Adipocyte (in vitro differentiated cells): ENCODE measurements around the gene SF3B3.
"Not testable (repeated sequence)": the region's sequence is repeated elsewhere in the genome, so short reads cannot be mapped to it uniquely, and the experiment has no call there.

Experiments
- DNase-seq: peaks from one replicate; pipeline ENCODE4 v3.0.0-alpha.2; 2015; ENCODE audit warnings: low read depth
- H3K27me3 ChIP-seq: replicated peaks from 2 replicates; pipeline ENCODE4 v1.7.0; 2013; ENCODE audit warnings: mild to moderate bottlenecking, low read length, moderate library complexity; ENCODE audit not compliant: control insufficient read depth, insufficient read depth
- H3K36me3 ChIP-seq: 2 replicates; pipeline ENCODE4 v1.7.0; 2013; ENCODE audit warnings: low read length, mild to moderate bottlenecking, moderate library complexity; ENCODE audit not compliant: control insufficient read depth, insufficient read depth, severe bottlenecking
- H3K4me1 ChIP-seq: 2 replicates; pipeline ENCODE4 v1.7.0; 2013; ENCODE audit warnings: mild to moderate bottlenecking, low read length, moderate library complexity; ENCODE audit not compliant: control insufficient read depth, insufficient read depth
- H3K4me3 ChIP-seq: 2 replicates; pipeline ENCODE4 v1.7.0; 2013; ENCODE audit warnings: mild to moderate bottlenecking, low read length, moderate library complexity
- H3K9ac ChIP-seq: 2 replicates; pipeline ENCODE4 v1.7.0; 2013; ENCODE audit warnings: mild to moderate bottlenecking, low read length, moderate library complexity
- H3K9me3 ChIP-seq: 2 replicates; pipeline ENCODE4 v1.7.0; 2013; ENCODE audit warnings: mild to moderate bottlenecking, low read length, moderate library complexity; ENCODE audit not compliant: control insufficient read depth

Gene SF3B3

DNA sequence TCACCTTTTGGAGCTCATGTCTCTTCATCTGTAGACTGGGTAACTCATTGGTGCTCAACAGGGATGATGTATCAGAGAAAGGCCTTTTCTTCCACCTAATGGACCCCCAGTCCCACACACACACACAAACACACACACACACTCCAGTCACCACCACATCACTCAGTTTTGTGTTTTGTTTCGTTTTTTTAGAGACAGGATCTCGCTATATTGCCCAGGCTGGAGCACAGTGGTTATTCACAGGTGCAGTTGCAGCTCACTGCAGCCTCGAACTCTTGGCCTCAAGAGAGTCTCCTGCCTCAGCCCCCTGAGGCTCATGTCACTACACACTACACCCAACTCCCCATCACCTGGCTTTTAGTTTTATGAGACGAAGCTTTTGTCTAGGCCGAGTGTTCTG, 55.6 kb downstream of the SF3B3 start:
- H3K4me1 ChIP-seq: peaks cover 34% of the 10 kb centered on the region
- H3K9ac ChIP-seq: no peak overlapping the region
- peaks cover 13% of the 10 kb centered on the region for H3K36me3 ChIP-seq
- no peak for DNase-seq
- no peak overlapping the region for H3K4me3 ChIP-seq
- no peaks in the 10 kb centered on the region for H3K9me3 ChIP-seq
- no peaks in the 10 kb centered on the region for H3K27me3 ChIP-seq

DNA sequence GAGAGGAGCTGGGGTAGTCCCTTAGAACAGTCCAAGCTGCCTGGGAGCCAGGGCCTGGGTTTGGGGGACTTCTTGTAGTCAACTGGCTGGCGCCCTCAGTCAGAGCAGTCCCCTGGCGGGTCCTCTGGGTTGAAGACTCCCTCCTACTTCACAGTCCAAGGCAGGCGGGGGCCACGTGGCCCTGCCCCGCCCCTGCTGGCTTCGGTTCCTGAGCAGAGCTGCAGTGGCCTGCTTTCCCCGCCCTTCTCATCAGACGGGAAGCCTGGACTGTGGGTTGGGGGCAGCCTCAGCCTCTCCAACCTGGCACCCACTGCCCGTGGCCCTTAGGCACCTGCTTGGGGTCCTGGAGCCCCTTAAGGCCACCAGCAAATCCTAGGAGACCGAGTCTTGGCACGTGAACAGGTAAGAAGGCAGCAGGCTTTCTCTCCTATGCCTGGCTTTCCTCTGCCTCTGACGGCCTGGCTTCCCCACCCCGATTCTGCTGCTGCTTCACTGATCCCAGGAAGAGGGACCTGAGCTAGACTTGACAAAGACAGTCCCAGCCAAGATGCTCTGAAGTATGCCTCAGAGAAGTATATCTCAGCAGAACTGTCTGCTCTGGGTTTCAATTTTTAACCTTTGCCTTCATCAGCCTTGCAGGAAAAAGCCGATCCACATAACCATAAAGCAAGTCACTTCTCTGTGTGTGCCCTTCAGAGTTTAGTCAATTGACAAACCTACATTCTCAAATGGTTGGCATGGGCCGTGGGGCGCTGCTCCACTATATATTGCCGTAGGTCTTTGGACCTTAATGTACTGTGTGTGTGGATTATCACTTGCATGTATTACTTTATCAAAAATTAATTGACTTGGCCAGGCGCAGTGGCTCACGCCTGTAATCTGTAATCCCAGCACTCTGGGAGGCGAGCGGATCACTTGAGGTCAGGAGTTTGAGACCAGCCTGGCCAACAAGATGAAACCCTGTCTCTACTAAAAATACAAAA, 56.3 kb downstream of the SF3B3 start:
- Histone ChIP-seq H3K4me1 (peaks cover 27% of the 10 kb centered on the region), H3K9me3 (no peaks in the 10 kb centered on the region), H3K4me3 (no peak overlapping the region), H3K36me3 (peaks cover 6% of the 10 kb centered on the region), H3K27me3 (no peaks in the 10 kb centered on the region), H3K9ac (no peak overlapping the region)
- no peak for DNase-seq

DNA sequence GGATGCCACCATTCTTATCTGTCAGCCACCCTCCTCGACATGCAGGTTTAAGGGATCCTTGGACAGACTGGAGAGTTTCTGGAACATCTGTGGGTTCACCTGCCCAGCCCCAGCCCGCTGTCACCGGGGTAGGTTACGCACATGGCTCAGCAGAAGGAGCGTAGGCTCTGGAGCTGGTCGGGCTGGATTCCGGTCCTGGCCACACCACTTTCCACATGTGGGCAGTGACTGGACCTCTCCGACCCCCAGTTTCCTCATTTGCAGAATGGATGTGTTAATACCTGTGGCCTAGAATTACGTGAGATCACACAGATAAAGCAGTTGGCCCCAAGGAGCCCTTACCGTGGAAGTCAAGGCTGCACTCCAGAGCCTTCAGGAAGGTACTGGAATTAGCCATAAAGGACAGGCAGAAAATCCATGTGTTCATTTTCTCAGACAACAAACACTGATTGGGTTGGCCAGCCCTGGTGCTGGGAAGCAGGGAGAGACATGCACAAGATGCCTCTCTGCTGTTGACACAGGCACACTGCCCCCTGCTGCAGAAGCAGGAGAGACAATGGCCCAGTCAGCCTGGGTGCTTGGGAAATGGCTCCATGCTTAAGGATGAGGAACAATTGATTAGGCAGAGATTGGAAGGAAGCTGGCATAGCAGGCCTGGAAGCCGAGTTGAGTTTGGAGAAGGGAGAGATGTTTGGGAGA, 58.8 kb downstream of the SF3B3 start:
- H3K4me1 ChIP-seq: peaks cover 9% of the 10 kb centered on the region
- no peaks in the 10 kb centered on the region for H3K36me3 ChIP-seq
- no peak overlapping the region for H3K9ac ChIP-seq
- DNase-seq: no peak
- H3K27me3 ChIP-seq: no peaks in the 10 kb centered on the region
- no peaks in the 10 kb centered on the region for H3K9me3 ChIP-seq
- no peak overlapping the region for H3K4me3 ChIP-seq

DNA sequence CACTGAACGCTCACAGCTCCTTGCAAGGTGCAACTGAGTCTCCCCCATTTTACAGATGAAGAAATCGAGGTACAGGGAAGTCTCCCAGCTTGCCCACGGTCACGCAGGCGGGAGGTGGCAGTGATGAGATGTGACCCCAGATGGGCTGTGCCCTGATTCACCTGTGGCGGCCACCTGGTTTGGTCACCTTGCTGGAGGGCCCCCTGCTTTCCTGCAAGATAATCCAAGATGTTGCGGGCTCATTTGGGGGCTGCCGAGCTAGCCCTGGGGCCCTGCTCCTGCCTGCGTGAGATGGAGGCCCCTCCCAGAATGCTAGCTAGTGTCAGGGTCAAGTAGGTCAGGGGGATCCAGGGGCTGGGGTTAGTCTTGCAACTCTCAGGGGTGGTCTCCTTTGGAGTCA, 63.1 kb downstream of the SF3B3 start:
- Histone ChIP-seq H3K27me3 (no peaks in the 10 kb centered on the region), H3K36me3 (no peaks in the 10 kb centered on the region), H3K4me1 (peaks cover 21% of the 10 kb centered on the region), H3K9me3 (no peaks in the 10 kb centered on the region), H3K4me3 (no peak overlapping the region), H3K9ac (no peak overlapping the region)
- no peak for DNase-seq

DNA sequence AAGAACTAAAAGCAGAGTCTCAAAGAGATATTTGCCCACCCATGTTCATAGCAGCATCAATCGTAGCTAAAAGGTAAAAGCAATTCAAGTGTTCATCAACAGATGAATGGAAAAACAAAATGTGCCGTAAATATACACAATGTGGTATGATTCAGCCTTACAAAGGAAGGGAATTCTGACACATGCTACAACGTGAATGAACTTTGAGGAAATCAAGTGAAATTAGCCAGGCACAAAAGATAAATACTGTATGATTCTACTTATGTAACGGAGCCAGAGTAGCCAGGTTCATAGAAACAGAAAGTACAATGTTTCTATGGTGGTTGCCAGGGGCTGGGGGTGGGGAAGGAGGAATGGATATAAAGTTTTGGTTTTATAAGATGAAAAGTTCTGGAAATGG, 64.9 kb downstream of the SF3B3 start:
- Histone ChIP-seq H3K4me1 (peaks cover 26% of the 10 kb centered on the region), H3K36me3 (no peaks in the 10 kb centered on the region), H3K4me3 (no peak overlapping the region), H3K27me3 (no peaks in the 10 kb centered on the region), H3K9me3 (no peaks in the 10 kb centered on the region), H3K9ac (no peak overlapping the region)
- peak; percentile 55 for DNase-seq

DNA sequence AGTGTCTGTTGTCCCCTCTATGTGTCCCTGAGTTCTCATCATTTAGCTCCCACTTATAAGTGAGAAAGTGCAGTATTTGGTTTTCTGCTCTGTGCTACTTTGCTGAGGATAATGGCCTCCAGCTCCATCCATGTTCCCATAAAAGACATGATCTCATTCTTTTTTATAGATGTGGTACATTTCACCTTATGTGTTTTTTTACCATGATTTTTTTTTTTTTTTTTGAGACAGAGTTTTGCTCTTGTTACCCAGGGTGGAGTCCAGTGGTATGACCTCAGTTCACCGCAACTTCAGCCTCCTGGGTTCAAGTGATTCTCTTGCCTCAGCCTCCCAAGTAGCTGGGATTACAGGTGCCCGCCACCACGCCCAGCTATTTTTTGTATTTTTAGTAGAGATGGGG, 65.8 kb downstream of the SF3B3 start:
- H3K9me3 ChIP-seq, H3K36me3 ChIP-seq, DNase-seq, H3K9ac ChIP-seq, H3K4me3 ChIP-seq, H3K27me3 ChIP-seq: not testable (repeated sequence)
- H3K4me1 ChIP-seq: peaks cover 26% of the 10 kb centered on the region

DNA sequence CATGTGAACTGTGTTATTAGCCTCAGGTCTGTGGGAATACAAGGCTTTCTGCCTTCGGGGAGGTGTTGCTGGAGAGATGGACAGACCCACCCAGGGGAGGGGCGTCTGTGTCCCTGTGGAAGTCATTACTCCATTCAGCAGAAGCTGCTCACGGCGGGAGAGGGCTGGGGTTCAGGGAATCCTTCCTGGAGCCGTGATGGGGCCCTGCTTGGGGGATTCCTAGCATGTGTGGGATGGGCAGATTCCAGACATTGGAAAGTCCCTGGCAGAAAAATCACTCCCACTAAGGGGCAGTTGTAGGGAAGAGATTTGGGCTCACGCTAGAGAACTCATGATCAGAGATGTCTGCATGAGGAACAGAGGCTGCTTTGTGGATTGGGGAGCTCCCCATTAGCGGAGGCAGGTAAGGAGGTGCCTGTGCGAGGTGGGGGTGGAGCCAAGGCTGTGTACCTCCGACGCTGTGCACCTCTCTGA, 66.4 kb downstream of the SF3B3 start:
- H3K27me3 ChIP-seq: no peaks in the 10 kb centered on the region
- peak; percentile 82 for DNase-seq
- H3K4me1 ChIP-seq: peaks cover 26% of the 10 kb centered on the region
- H3K9me3 ChIP-seq: no peaks in the 10 kb centered on the region
- peak overlapping the region; percentile 68 for H3K9ac ChIP-seq
- peak overlapping the region; percentile 69 for H3K4me3 ChIP-seq
- H3K36me3 ChIP-seq: no peaks in the 10 kb centered on the region

DNA sequence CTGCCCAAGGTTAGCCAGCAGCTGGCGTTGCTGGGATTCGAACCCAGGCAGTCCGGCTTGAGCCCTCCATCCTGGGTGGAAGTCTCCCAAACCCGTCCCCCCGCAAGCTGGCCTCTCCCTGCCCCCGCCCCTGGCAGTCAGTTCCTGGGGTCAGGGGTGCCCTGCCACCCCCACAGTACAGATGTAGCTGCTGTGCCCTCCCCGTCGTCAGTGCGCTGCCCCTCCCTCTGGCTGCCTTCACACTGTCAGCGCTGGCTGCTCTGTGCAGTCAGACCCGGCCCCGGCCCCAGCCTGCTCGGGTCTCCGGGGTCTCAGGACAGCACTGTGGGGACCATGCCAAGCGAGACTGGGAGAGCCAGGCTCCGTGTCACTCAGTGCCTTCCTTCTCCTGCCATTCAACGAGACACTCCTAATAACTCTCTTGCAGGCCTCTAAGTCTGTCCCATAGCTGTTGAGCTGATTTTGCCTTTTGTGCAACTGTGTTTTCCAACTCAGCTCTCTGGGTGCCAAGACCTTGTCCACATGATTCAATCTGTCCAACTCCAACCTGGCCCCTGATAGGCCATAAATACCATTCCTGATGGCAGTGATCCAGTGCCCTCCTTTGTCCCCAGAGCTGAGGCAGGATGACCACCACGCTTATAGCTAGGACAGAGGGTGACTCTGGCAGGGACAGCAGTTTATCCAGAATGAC, 67.3 kb downstream of the SF3B3 start:
- H3K27me3 ChIP-seq: no peaks in the 10 kb centered on the region
- H3K9me3 ChIP-seq: no peaks in the 10 kb centered on the region
- peak overlapping the region; percentile 69 for H3K4me3 ChIP-seq

DNA sequence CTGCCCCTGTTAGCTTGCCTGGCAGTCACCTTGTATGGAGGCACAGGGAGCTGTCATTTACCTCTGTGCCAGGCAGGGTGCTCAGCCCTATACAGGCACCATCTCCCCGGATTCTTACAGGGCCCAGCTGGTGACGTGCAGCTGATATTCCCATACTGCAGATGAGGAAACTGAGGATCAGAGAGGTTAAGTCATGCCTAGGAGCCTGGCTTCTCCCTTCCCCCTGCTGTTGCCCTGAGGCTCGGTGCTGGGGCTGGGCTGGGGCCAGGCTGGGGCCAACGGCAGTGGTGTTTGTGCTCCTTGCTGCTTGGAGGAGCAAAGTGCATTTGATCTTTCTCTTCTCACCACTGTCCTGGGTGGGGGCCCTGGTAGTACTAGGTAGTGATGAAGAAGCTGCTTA, 68.0 kb downstream of the SF3B3 start:
- no peak for DNase-seq
- peak overlapping the region; percentile 14 for H3K9ac ChIP-seq
- H3K27me3 ChIP-seq: no peaks in the 10 kb centered on the region
- H3K4me1 ChIP-seq: peaks cover 26% of the 10 kb centered on the region
- H3K9me3 ChIP-seq: no peaks in the 10 kb centered on the region
- no peak overlapping the region for H3K4me3 ChIP-seq
- H3K36me3 ChIP-seq: no peaks in the 10 kb centered on the region

More for the DNA sequence above, 67.3 kb downstream of the SF3B3 start:
- Histone ChIP-seq H3K4me1 (peaks cover 26% of the 10 kb centered on the region), H3K36me3 (no peaks in the 10 kb centered on the region), H3K9ac (peak overlapping the region; percentile 68)
- no peak for DNase-seq

DNA sequence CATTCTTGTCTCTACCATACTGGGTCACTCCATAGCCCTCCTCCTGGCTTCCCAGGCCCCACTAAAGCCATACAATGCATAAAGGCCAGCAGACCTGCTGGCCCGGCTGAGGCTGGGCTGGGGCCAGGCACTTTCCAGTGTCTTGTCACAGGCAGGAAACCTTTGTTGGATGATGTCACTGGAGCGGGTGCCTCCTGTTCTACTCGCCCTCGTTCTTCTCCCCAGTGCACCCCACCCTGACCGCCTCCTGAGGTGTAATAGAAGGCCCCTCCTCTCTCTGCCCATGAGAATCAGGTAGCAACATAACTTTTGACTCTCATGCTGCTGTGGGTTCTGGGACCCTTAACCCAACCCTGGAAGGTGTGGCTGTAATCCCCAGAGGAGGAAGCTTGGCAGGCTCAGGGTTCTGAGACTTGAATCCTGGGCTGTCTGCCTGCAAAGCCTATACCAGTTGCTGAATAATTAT, 68.5 kb downstream of the SF3B3 start:
- Histone ChIP-seq H3K9ac (no peak overlapping the region), H3K36me3 (no peaks in the 10 kb centered on the region), H3K9me3 (no peaks in the 10 kb centered on the region), H3K4me3 (no peak overlapping the region), H3K4me1 (peaks cover 26% of the 10 kb centered on the region), H3K27me3 (no peaks in the 10 kb centered on the region)
- DNase-seq: no peak

DNA sequence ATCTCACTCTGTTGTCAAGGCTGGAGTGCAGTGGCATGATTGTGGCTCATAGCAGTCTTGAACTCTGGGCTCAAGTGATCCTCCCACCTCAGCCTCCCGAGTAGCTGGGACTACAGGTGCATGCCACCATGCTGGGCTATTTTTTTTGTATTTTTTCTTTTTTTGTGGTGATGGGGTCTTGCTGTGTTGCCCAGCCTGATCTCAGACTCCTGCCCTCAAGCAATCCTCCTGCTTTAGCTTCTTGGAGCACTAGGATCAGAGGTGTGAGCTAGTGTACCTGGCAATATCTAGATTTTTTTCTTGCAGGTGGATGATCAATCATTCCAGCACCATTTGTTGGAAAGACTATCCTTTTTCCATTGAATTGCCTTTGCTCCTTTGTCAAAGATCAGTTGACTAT, 69.9 kb downstream of the SF3B3 start:
- no peak for DNase-seq
- Histone ChIP-seq H3K9me3 (no peaks in the 10 kb centered on the region), H3K9ac (no peak overlapping the region), H3K4me1 (peaks cover 26% of the 10 kb centered on the region), H3K27me3 (no peaks in the 10 kb centered on the region), H3K36me3 (no peaks in the 10 kb centered on the region), H3K4me3 (no peak overlapping the region)
